ENCODE measurements around the gene KDM2A. TPM values are rescaled to one million over a fixed set of nuclear protein-coding genes. Genes with fewer than 3 reads are reported as not detected.

Gene KDM2A
- total RNA-seq, 6 experiments from 2014 or later = 23.8 to 37.1 (median 33.4) TPM

- peak in 1 of 3 donors; percentile 46 for DNase-seq
- Histone ChIP-seq H3K4me3 (no peak overlapping the region), H3K4me1 (peaks cover 0 to 43% (median 0%) of the 10 kb centered on the region in 4 donors), H3K36me3 (peaks cover 0 to 20% (median 6%) of the 10 kb centered on the region in 4 donors), H3K27ac (peak overlapping the region; percentile 18 to 67 (median 62)), H3K27me3 (no peaks in the 10 kb centered on the region), H3K9me3 (no peaks in the 10 kb centered on the region)
- no peak for ATAC-seq
- 70% methylated on average over 9 of the region's 17 CpGs for WGBS (ENCODE audit: insufficient coverage, low coverage, low lambda C conversion rate, missing lambda C conversion rate)
- intact Hi-C loops (cut with DNase I) = loop anchor here in 1 of 2 donors (10.0 kb wide), 1 partner anchor 109 kb away; no protein-coding TSS in a partner anchor
- TF ChIP-seq POLR2A (IDR thresholded peaks at IDR 0.05) = no peak
- TF ChIP-seq CTCF (IDR thresholded peaks at IDR 0.05) = no peak
Measured at GRCh38 chr11:67275606-67276409, 156.7 kb downstream of the KDM2A start.

GRCh38 chr11:67276781-67277230 lies 157.7 kb downstream of the KDM2A start:
- Histone ChIP-seq H3K4me3 (no peak overlapping the region), H3K27me3 (no peaks in the 10 kb centered on the region), H3K4me1 (peaks cover 0 to 38% (median 0%) of the 10 kb centered on the region in 4 donors), H3K36me3 (peaks cover 0 to 30% (median 10%) of the 10 kb centered on the region in 4 donors), H3K27ac (peak overlapping the region; percentile 58 to 81 (median 62)), H3K9me3 (no peaks in the 10 kb centered on the region)
- peak in 1 of 4 donors; percentile 9 for TF ChIP-seq CTCF (IDR thresholded peaks at IDR 0.05)
- no peak for TF ChIP-seq POLR2A (IDR thresholded peaks at IDR 0.05)
- DNase-seq (peak in 2 of 3 donors; percentile 50 to 60), ATAC-seq (peak; percentile 5 to 22 (median 14))
- 54% methylated on average over 6 of the region's 16 CpGs for WGBS (ENCODE audit: insufficient coverage, low coverage, low lambda C conversion rate, missing lambda C conversion rate)
- intact Hi-C loops (cut with DNase I) = loop anchor here in 1 of 2 donors (10.0 kb wide), 1 partner anchor 108 kb away; no protein-coding TSS in a partner anchor

DNA sequence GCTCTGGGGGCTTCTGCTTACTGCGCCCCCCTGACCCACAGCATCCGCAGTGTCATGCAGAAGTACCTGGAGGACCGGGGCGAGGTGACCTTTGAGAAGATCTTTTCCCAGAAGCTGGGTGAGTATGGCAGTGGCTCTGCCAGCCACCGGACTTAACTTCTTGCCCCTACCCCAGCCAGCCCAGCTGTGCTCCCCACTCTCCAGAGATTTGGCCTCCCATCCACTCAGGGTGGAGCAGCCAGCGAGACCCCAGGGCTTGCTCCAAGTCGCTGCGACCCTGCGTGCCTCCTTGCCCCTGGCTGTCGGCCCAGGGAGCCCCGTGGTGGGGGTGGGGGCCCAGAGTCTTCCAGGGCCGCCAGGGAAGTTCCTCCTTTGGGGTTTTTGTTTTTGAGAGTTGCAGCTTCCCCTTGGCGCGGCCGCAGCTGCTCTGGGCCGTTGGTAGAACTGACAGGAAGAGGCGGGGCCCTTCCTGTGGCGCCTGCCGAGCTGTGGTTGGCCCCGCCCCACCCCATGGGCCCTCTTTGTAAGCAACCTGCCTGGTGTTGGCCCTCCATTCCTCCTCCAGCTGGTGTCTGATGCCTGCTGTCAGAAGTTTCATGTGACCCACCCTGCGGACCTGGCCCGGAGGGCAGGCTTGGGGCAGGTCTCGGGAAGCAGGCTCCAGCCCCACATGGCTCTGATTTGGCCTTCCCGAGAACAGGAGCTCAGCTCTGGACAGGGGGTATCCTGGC lies 158.3 kb downstream of the KDM2A start:
- WGBS (ENCODE audit: insufficient coverage, low coverage, low lambda C conversion rate, missing lambda C conversion rate) = 49% methylated on average over 7 of the region's 24 CpGs
- Histone ChIP-seq H3K4me3 (no peak overlapping the region), H3K36me3 (peaks cover 0 to 36% (median 13%) of the 10 kb centered on the region in 4 donors)

More for the DNA sequence above, 158.3 kb downstream of the KDM2A start:
- TF ChIP-seq CTCF (IDR thresholded peaks at IDR 0.05) = no peak
- no peak for TF ChIP-seq POLR2A (IDR thresholded peaks at IDR 0.05)
- H3K9me3 ChIP-seq = no peaks in the 10 kb centered on the region
- H3K4me1 ChIP-seq = peaks cover 0 to 33% (median 0%) of the 10 kb centered on the region in 4 donors
- peak; percentile 61 to 72 (median 66) for ATAC-seq
- H3K27me3 ChIP-seq = no peaks in the 10 kb centered on the region
- intact Hi-C loops (cut with DNase I) = loop anchor here in 1 of 2 donors (10.0 kb wide), 1 partner anchor 107 kb away; no protein-coding TSS in a partner anchor
- DNase-seq = peak; percentile 83 to 90 (median 88)
- peak overlapping the region; percentile 58 to 81 (median 62) for H3K27ac ChIP-seq
